DND-41 (cell line): Measurements from ENCODE around the gene GNG13.

Experiments used
- EZH2 ChIP-seq: IDR thresholded peaks from 3 replicates; pipeline ENCODE4 v1.6.1; 2012; ENCODE audit warnings: borderline replicate concordance, low read depth, mild to moderate bottlenecking, moderate library complexity, low read length, inconsistent platforms; ENCODE audit not compliant: severe bottlenecking
- TF ChIP-seq, protein P1 (sequence below): IDR thresholded peaks from 2 replicates; pipeline ENCODE4 v1.5.1; 2012; ENCODE audit warnings: borderline replicate concordance, low read length, moderate library complexity, mild to moderate bottlenecking; ENCODE audit not compliant: poor library complexity, severe bottlenecking; ENCODE audit errors: extremely low read depth

DNA sequence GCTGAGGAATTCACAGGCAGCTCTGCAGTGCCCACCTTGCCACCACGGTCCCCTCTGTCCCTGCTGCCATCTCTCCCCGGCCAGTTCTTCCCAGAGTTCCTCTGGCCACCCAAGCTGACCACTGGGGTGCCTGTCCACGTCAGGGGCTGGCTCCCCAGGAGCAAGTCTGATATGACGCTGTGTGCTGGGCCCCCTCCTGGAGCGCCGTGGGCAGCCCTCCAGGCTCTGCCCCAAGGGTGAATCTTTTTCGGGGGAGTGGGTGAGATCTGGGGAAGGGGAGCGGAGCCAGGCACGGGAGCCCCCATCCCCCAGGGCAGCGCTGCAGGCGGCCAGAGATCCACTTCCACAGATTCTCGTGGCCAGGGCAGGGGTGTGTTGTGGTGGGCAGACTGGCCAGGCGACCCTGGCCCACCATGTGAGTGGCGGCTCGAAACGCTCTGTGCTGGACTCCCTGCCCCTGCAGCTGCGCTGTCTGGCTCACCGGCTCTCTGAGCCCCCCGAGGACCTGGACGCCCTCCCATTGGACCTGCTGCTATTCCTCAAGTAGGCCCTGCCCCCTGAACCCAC lies 36.3 kb downstream of the GNG13 start:
- TF ChIP-seq, protein P1, sequence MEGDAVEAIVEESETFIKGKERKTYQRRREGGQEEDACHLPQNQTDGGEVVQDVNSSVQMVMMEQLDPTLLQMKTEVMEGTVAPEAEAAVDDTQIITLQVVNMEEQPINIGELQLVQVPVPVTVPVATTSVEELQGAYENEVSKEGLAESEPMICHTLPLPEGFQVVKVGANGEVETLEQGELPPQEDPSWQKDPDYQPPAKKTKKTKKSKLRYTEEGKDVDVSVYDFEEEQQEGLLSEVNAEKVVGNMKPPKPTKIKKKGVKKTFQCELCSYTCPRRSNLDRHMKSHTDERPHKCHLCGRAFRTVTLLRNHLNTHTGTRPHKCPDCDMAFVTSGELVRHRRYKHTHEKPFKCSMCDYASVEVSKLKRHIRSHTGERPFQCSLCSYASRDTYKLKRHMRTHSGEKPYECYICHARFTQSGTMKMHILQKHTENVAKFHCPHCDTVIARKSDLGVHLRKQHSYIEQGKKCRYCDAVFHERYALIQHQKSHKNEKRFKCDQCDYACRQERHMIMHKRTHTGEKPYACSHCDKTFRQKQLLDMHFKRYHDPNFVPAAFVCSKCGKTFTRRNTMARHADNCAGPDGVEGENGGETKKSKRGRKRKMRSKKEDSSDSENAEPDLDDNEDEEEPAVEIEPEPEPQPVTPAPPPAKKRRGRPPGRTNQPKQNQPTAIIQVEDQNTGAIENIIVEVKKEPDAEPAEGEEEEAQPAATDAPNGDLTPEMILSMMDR: no peak
- TF ChIP-seq EZH2: no peak
